ENCODE measurements around the gene WWC2.

DNA sequence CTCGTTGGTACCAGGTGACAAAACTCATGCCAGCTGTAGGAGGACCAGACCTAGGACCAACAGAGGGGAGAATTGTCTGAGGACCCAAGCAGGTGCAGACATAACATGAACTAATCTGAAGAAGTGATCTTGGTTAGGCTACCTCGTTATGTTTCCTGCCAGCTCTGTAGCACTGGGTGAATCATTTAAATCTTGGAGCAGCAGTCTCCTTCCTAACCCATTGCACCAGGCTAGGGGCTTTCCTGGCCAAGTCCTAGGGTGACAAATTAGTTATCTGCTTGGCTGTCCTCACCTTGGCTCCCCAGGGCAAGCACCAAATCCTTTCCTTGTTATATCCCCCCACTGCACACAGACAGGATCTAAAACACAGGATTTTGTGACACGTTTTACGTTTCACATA lies 87.8 kb downstream of the WWC2 start:
- no peak for TF ChIP-seq POLR2A (IDR thresholded peaks at IDR 0.05; ENCODE audit: low read length)
- TF ChIP-seq GATA1 (IDR thresholded peaks at IDR 0.05; ENCODE audit: low read depth, low read length), result no peak

All from erythroblast (primary cell).